A673 (cell line): Measurements from ENCODE around the gene KRI1.

Experiments used
- EZH2 ChIP-seq: fragments of 200-600 bp; sonication (generic); IDR thresholded peaks from 2 replicates; pipeline ENCODE4 v1.6.1; 2017; ENCODE audit warnings: borderline replicate concordance, low read depth, mild to moderate bottlenecking, mixed read lengths, antibody characterized with exemption, low read length; ENCODE audit not compliant: poor library complexity, severe bottlenecking
- TF ChIP-seq, protein P1 (sequence below): fragments of 300-800, 200-600 bp; sonication (generic); conservative IDR thresholded peaks from 2 replicates; pipeline ENCODE4 v1.5.1; 2017; ENCODE audit warnings: low read depth, mild to moderate bottlenecking, antibody characterized with exemption, low read length, moderate library complexity, mixed read lengths

DNA sequence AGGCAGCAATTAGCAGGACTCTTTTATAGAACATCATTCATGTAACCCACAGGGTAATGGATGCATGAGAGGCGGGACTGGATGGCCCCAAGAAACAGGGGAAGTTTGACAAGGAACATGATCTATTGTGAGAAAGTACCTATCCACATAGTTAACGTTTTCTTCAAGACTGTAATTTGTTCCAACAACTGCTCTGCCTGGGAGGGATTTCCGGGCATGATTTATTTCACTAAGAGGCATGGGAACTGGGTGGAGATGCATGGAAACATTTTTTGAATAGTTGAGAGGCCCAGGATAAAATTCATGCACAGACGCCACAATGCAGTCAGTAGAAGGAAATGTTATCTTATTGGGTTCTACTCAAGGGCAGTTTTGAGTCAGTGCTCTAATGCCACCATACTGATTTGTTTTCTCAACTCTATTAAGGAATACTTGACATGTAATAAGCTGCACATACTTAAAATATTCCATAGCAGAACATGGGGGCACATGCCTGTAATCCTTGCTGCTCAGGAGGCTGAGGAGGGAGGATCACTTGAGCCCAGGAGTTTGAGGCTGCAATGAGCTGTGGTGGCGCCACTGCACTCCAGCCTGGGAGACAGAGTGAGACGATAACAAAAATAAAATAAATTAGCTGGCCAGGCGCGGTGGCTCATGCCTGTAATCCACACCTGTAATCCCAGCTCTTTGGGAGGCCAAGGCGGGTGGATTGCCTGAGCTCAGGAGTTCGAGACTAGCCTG lies 32.0 kb downstream of the KRI1 start:
- TF ChIP-seq, protein P1, sequence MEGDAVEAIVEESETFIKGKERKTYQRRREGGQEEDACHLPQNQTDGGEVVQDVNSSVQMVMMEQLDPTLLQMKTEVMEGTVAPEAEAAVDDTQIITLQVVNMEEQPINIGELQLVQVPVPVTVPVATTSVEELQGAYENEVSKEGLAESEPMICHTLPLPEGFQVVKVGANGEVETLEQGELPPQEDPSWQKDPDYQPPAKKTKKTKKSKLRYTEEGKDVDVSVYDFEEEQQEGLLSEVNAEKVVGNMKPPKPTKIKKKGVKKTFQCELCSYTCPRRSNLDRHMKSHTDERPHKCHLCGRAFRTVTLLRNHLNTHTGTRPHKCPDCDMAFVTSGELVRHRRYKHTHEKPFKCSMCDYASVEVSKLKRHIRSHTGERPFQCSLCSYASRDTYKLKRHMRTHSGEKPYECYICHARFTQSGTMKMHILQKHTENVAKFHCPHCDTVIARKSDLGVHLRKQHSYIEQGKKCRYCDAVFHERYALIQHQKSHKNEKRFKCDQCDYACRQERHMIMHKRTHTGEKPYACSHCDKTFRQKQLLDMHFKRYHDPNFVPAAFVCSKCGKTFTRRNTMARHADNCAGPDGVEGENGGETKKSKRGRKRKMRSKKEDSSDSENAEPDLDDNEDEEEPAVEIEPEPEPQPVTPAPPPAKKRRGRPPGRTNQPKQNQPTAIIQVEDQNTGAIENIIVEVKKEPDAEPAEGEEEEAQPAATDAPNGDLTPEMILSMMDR: no peak
- no peak for TF ChIP-seq EZH2
